ENCODE measurements around the gene MIOX.

Gene MIOX

GRCh38 chr22:50445071-50445879, 41.4 kb upstream of the MIOX start:
- TF ChIP-seq CTCF (IDR thresholded peaks at IDR 0.05; ENCODE audit: insufficient read depth, low read length, poor library complexity, severe bottlenecking): no peak
- no peak overlapping the region for H3K4me3 ChIP-seq (replicated peaks; ENCODE audit: low read depth, low read length)
- no peak for DNase-seq (ENCODE audit: extremely low read depth, insufficient read length)
- peaks cover 38% of the 10 kb centered on the region for H3K36me3 ChIP-seq (ENCODE audit: control insufficient read depth, insufficient read depth, low read length)
- H3K27me3 ChIP-seq (replicated peaks; ENCODE audit: control insufficient read depth, insufficient read depth, low read length): no peaks in the 10 kb centered on the region

- H3K27me3 ChIP-seq (replicated peaks; ENCODE audit: control insufficient read depth, insufficient read depth, low read length): no peaks in the 10 kb centered on the region
- H3K36me3 ChIP-seq (ENCODE audit: control insufficient read depth, insufficient read depth, low read length): peaks cover 34% of the 10 kb centered on the region
- DNase-seq (ENCODE audit: extremely low read depth, insufficient read length): no peak
- TF ChIP-seq CTCF (IDR thresholded peaks at IDR 0.05; ENCODE audit: insufficient read depth, low read length, poor library complexity, severe bottlenecking): no peak
- H3K4me3 ChIP-seq (replicated peaks; ENCODE audit: low read depth, low read length): no peak overlapping the region
Observed at GRCh38 chr22:50445880-50446707, 40.6 kb upstream of the MIOX start.

GRCh38 chr22:50446708-50447575, 39.7 kb upstream of the MIOX start:
- no peak for DNase-seq (ENCODE audit: extremely low read depth, insufficient read length)
- Histone ChIP-seq H3K36me3 (ENCODE audit: control insufficient read depth, insufficient read depth, low read length) (peaks cover 28% of the 10 kb centered on the region), H3K27me3 (replicated peaks; ENCODE audit: control insufficient read depth, insufficient read depth, low read length) (no peaks in the 10 kb centered on the region), H3K4me3 (replicated peaks; ENCODE audit: low read depth, low read length) (no peak overlapping the region)
- no peak for TF ChIP-seq CTCF (IDR thresholded peaks at IDR 0.05; ENCODE audit: insufficient read depth, low read length, poor library complexity, severe bottlenecking)

GRCh38 chr22:50447576-50448551, 38.8 kb upstream of the MIOX start:
- H3K27me3 ChIP-seq (replicated peaks; ENCODE audit: control insufficient read depth, insufficient read depth, low read length): no peaks in the 10 kb centered on the region
- H3K4me3 ChIP-seq (replicated peaks; ENCODE audit: low read depth, low read length): no peak overlapping the region
- TF ChIP-seq CTCF (IDR thresholded peaks at IDR 0.05; ENCODE audit: insufficient read depth, low read length, poor library complexity, severe bottlenecking): no peak
- DNase-seq (ENCODE audit: extremely low read depth, insufficient read length): no peak
- H3K36me3 ChIP-seq (ENCODE audit: control insufficient read depth, insufficient read depth, low read length): peaks cover 27% of the 10 kb centered on the region

- no peaks in the 10 kb centered on the region for H3K27me3 ChIP-seq (replicated peaks; ENCODE audit: control insufficient read depth, insufficient read depth, low read length)
- H3K4me3 ChIP-seq (replicated peaks; ENCODE audit: low read depth, low read length): no peak overlapping the region
- peaks cover 42% of the 10 kb centered on the region for H3K36me3 ChIP-seq (ENCODE audit: control insufficient read depth, insufficient read depth, low read length)
- no peak for TF ChIP-seq CTCF (IDR thresholded peaks at IDR 0.05; ENCODE audit: insufficient read depth, low read length, poor library complexity, severe bottlenecking)
- DNase-seq (ENCODE audit: extremely low read depth, insufficient read length): no peak
Observed at GRCh38 chr22:50452649-50453048, 34.0 kb upstream of the MIOX start.

Data from GM06990 (cell line).